GM23338 (cell line): Measurements from ENCODE around the gene DMRTB1. TPM values are rescaled to one million over a fixed set of nuclear protein-coding genes. Genes with fewer than 3 reads are reported as not detected.

ENCODE experiments used
- ATAC-seq: fragments of 200-7000 bp; cut with Tn5 transposase; 3 replicates; pipeline ENCODE4 v1.9.1; 2020
- DNase-seq: peaks from one replicate; pipeline ENCODE4 v3.0.0-alpha.2; 2015; ENCODE audit warnings: low spot score
- H2AFZ ChIP-seq: fragments of 200-600 bp; sonication (generic); 2 replicates; pipeline ENCODE4 v1.8.0; 2016; ENCODE audit warnings: antibody characterized with exemption, mild to moderate bottlenecking, moderate library complexity
- H3F3A ChIP-seq: fragments of 200-600 bp; sonication (generic); replicated peaks from 2 replicates; pipeline ENCODE4 v1.8.0; 2017; ENCODE audit warnings: antibody characterized with exemption, mixed run types, low read depth
- H3K27ac ChIP-seq: fragments of 200-600 bp; sonication (generic); 2 replicates; pipeline ENCODE4 v1.6.1; 2016; ENCODE audit warnings: low read depth
- H3K27me3 ChIP-seq: fragments of 200-600 bp; sonication (generic); 2 replicates; pipeline ENCODE4 v1.8.0; 2016; ENCODE audit warnings: mild to moderate bottlenecking, mixed run types, moderate library complexity; ENCODE audit not compliant: insufficient read depth
- H3K36me3 ChIP-seq: fragments of 200-600 bp; sonication (generic); 2 replicates; pipeline ENCODE4 v1.8.0; 2016; ENCODE audit warnings: mild to moderate bottlenecking; ENCODE audit not compliant: insufficient read depth
- H3K4me1 ChIP-seq: fragments of 200-600 bp; sonication (generic); 2 replicates; pipeline ENCODE4 v1.8.0; 2016; ENCODE audit warnings: mild to moderate bottlenecking, moderate library complexity; ENCODE audit not compliant: insufficient read depth
- H3K4me2 ChIP-seq: fragments of 200-600 bp; sonication (generic); 2 replicates; pipeline ENCODE4 v1.7.1; 2017; ENCODE audit warnings: mixed run types
- H3K4me3 ChIP-seq: fragments of 200-600 bp; sonication (generic); 2 replicates; pipeline ENCODE4 v1.6.1; 2016; ENCODE audit warnings: mixed run types
- H3K79me2 ChIP-seq: fragments of 200-600 bp; sonication (generic); replicated peaks from 2 replicates; pipeline ENCODE4 v1.8.0; 2017; ENCODE audit warnings: mild to moderate bottlenecking; ENCODE audit not compliant: insufficient read depth
- H3K9me2 ChIP-seq: fragments of 200-600 bp; sonication (generic); 2 replicates; pipeline ENCODE4 v1.8.0; 2017; ENCODE audit not compliant: insufficient read depth
- H4K20me1 ChIP-seq: fragments of 200-600 bp; sonication (generic); replicated peaks from 2 replicates; pipeline ENCODE4 v1.8.0; 2017; ENCODE audit warnings: mild to moderate bottlenecking; ENCODE audit not compliant: insufficient read depth
- H3K27ac Mint-ChIP-seq: 2 replicates; pipeline ENCODE4 v1.8.0; 2020; ENCODE audit warnings: inconsistent platforms, mild to moderate bottlenecking, moderate library complexity, mixed read lengths
- H3K27me3 Mint-ChIP-seq: 3 replicates; pipeline ENCODE4 v1.8.0; 2022; ENCODE audit warnings: low read depth, mild to moderate bottlenecking, moderate library complexity, mixed read lengths, inconsistent platforms; ENCODE audit not compliant: insufficient read depth, poor library complexity
- H3K36me3 Mint-ChIP-seq: 3 replicates; pipeline ENCODE4 v1.8.0; 2021; ENCODE audit warnings: low read depth, mild to moderate bottlenecking, inconsistent platforms, moderate library complexity, mixed read lengths
- H3K4me1 Mint-ChIP-seq: 3 replicates; pipeline ENCODE4 v1.8.0; 2020; ENCODE audit warnings: mild to moderate bottlenecking, inconsistent platforms, mixed read lengths
- H3K4me3 Mint-ChIP-seq: 3 replicates; pipeline ENCODE4 v1.8.0; 2021; ENCODE audit warnings: moderate library complexity, mild to moderate bottlenecking, inconsistent platforms, mixed read lengths
- H3K9me3 Mint-ChIP-seq: 3 replicates; pipeline ENCODE4 v1.8.0; 2020; ENCODE audit warnings: moderate library complexity, mild to moderate bottlenecking, inconsistent platforms, mixed read lengths
- ETS1 ChIP-seq: IDR thresholded peaks from 2 replicates; pipeline ENCODE4 v1.6.1; 2016; ENCODE audit warnings: antibody characterized with exemption
- EZH2 ChIP-seq: fragments of 200-600 bp; sonication (generic); IDR thresholded peaks from one replicate; pipeline ENCODE4 v1.8.0; 2017; ENCODE audit warnings: antibody characterized with exemption, mild to moderate bottlenecking, low read depth; ENCODE audit not compliant: unreplicated experiment
- ZNF114 ChIP-seq: fragments of 250-450 bp; sonication (Bioruptor Pico); IDR thresholded peaks from 2 replicates; pipeline ENCODE4 v1.5.0; 2020; ENCODE audit warnings: mild to moderate bottlenecking, moderate library complexity
- ZNF331 ChIP-seq: fragments of 250-450 bp; sonication (Bioruptor Pico); IDR thresholded peaks from 2 replicates; pipeline ENCODE4 v1.5.0; 2020; ENCODE audit warnings: low read depth, mild to moderate bottlenecking, moderate library complexity
- ZNF462 ChIP-seq: fragments of 250-450 bp; sonication (Bioruptor Pico); IDR thresholded peaks from 2 replicates; pipeline ENCODE4 v1.5.0; 2020; ENCODE audit warnings: mild to moderate bottlenecking, moderate library complexity
- polyA plus RNA-seq: library from polyadenylated mRNA; unstranded; fragments of >200 nt; fragmentation: Nextera tagmentation; extraction: Ambion mirVana; gene quantifications from 2 replicates; pipeline ENCODE4 v1.2.1, GENCODE V29; 2016
- total RNA-seq: library from RNA; depleted of rRNA; stranded (reverse); fragments of >200 nt; shearing (Covaris generic); gene quantifications from 2 replicates; pipeline ENCODE4 v1.2.3, GENCODE V29; 2014
- TF ChIP-seq, protein P1 (sequence below), 2 experiments: fragments of 200-600 bp in 1 of 2; sonication (generic) in 1 of 2; conservative IDR thresholded peaks; 2 replicates each; pipeline versions ENCODE4 v1.5.1 to v1.6.1; 2016 to 2017; ENCODE audit warnings: antibody characterized with exemption in 2 of 2, low read depth in 2 of 2, mild to moderate bottlenecking in 2 of 2, moderate library complexity in 1 of 2

Gene DMRTB1
- total and polyA plus RNA-seq, 2 experiments from 2014 or later: 0.27 to 1.2 TPM

DNA sequence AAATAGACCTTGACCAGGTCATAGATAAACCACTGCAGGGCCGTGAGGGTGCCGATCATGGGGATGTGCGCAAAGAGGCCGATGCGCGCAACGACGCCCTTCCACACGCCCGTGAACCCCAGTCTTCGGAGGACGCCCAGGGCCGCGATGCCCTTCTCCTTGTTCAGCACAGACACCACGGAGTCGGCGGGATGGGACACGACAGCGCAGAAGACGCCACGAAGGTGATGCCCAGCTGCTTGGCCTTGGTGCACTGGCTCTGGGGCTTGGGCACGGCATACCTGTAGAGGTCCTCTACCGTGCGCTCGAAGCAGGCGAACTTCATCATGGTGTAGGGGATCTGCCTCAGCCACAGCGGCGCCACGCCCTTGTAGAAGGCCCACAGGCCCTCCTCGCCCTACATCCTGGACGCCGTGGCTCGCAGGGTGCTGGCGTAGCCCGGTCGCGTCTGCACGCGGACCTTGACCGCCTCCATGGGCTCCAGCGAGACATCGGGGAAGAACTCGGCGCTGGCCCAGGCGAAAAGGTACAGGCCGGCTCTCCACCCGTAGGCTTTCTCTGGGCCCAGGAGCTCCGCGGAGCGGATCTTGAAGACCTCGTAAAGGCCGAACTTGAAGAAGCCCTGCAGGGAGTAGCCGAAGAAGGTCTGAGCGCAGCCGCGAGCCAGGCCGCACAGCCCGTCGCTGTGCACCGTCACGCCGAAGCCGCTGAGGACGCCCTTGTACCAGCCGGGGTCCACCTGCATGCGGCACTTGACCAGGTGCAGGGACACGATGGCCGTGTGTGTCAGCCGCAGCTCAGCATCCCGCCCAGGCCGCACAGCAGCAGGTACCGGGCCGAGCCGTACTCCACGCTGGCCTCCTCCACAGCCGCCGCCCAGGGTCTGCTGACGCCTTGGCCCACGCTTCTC is 20.5 kb upstream of the DMRTB1 start:
- Mint-ChIP-seq H3K36me3 (peaks cover 18% of the 10 kb centered on the region; the same call in 2 of the 3 replicates), H3K27me3 (peaks cover 18% of the 10 kb centered on the region), H3K4me1 (peaks cover 65% of the 10 kb centered on the region), H3K27ac (0 out of 2 replicates have a peak overlapping the region, but pooled peaks have one; percentile 51), H3K4me3 (peak overlapping the region; percentile 11; the same call in 2 of the 3 replicates), H3K9me3 (peaks cover 14% of the 10 kb centered on the region)
- Histone ChIP-seq H3K27ac (no peak overlapping the region), H2AFZ (no peak overlapping the region), H3K4me2 (no peak overlapping the region), H3K9me2 (0 out of 2 replicates have a peak, but pooled peaks cover 4% of the 10 kb centered on the region), H3F3A (peaks cover 8% of the 10 kb centered on the region; the same call in 1 of the 2 replicates), H3K27me3 (no peaks in the 10 kb centered on the region), H3K36me3 (0 out of 2 replicates have a peak, but pooled peaks cover 4% of the 10 kb centered on the region), H3K79me2 (no peaks in the 10 kb centered on the region), H4K20me1 (no peaks in the 10 kb centered on the region), H3K4me1 (peaks cover 15% of the 10 kb centered on the region; the same call in 1 of the 2 replicates), H3K4me3 (no peak overlapping the region)
- ATAC-seq (no peak), DNase-seq (no peak)
- TF ChIP-seq, protein P1, sequence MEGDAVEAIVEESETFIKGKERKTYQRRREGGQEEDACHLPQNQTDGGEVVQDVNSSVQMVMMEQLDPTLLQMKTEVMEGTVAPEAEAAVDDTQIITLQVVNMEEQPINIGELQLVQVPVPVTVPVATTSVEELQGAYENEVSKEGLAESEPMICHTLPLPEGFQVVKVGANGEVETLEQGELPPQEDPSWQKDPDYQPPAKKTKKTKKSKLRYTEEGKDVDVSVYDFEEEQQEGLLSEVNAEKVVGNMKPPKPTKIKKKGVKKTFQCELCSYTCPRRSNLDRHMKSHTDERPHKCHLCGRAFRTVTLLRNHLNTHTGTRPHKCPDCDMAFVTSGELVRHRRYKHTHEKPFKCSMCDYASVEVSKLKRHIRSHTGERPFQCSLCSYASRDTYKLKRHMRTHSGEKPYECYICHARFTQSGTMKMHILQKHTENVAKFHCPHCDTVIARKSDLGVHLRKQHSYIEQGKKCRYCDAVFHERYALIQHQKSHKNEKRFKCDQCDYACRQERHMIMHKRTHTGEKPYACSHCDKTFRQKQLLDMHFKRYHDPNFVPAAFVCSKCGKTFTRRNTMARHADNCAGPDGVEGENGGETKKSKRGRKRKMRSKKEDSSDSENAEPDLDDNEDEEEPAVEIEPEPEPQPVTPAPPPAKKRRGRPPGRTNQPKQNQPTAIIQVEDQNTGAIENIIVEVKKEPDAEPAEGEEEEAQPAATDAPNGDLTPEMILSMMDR (conservative IDR thresholded peaks at IDR 0.05; ENCODE audit: low read depth in 2 of 2): no peak
- TF ChIP-seq ZNF114 (CRISPR knock-in tag) (no peak), EZH2 (no peak), ZNF462 (CRISPR knock-in tag) (no peak), ZNF331 (CRISPR knock-in tag) (no peak), ETS1 (no peak)
